Ectodermal cell (in vitro differentiated cells): ENCODE measurements around the gene CTNNA3.

Experiments
- H3K27ac ChIP-seq: 2 replicates; pipeline ENCODE4 v1.7.0; 2013; ENCODE audit warnings: mild to moderate bottlenecking, low read depth, low read length; ENCODE audit not compliant: insufficient read depth, poor library complexity, severe bottlenecking
- H3K27me3 ChIP-seq: 2 replicates; pipeline ENCODE4 v1.7.0; 2013; ENCODE audit warnings: mild to moderate bottlenecking, low read length; ENCODE audit not compliant: insufficient read depth, control insufficient read depth, poor library complexity, severe bottlenecking
- H3K36me3 ChIP-seq: one replicate; pipeline ENCODE4 v1.7.0; 2013; ENCODE audit warnings: low read length; ENCODE audit not compliant: control insufficient read depth, insufficient read depth
- H3K4me1 ChIP-seq: one replicate; pipeline ENCODE4 v1.7.0; 2013; ENCODE audit warnings: low read length; ENCODE audit not compliant: control insufficient read depth, insufficient read depth
- H3K4me3 ChIP-seq: 2 replicates; pipeline ENCODE4 v1.7.0; 2013; ENCODE audit warnings: low read depth, low read length, control low read depth; ENCODE audit not compliant: insufficient read depth
- H3K9me3 ChIP-seq: 2 replicates; pipeline ENCODE4 v1.7.0; 2013; ENCODE audit warnings: mild to moderate bottlenecking, low read length, moderate library complexity; ENCODE audit not compliant: control insufficient read depth
- WGBS, 2 experiments: methylation state at CpG; one replicate each; pipeline ENCODE4 v1.1.7; 2013; ENCODE audit warnings: missing lambda C conversion rate in 2 of 2; 5-methylcytosine and 5-hydroxymethylcytosine counted together

The CTNNA3 gene

DNA sequence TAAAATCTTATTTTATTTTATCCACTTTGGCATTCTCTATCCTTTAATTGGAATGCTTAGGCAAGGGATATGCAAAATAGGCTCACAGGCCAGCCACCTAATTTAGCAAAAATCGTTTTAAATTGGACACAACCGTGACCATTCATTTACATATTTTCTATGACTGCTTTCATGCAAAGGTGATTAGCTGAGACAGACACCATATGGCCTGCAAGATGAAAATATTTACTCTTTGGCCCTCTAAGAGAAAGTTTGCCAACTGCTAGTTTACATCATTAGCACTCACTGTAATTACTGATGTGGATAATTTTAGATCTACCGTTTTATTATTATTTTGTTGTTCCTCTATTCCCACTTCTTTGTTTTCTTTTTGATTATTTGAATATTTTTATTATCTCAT is 1145.6 kb downstream of the CTNNA3 start:
- H3K4me1 ChIP-seq = no peaks in the 10 kb centered on the region
- no peaks in the 10 kb centered on the region for H3K36me3 ChIP-seq
- H3K4me3 ChIP-seq = no peak overlapping the region
- WGBS, 2 experiments = 84 to 89% methylated on average over 2 of the region's 3 CpGs
- H3K27me3 ChIP-seq = no peaks in the 10 kb centered on the region
- H3K27ac ChIP-seq = no peak overlapping the region
- no peaks in the 10 kb centered on the region for H3K9me3 ChIP-seq

DNA sequence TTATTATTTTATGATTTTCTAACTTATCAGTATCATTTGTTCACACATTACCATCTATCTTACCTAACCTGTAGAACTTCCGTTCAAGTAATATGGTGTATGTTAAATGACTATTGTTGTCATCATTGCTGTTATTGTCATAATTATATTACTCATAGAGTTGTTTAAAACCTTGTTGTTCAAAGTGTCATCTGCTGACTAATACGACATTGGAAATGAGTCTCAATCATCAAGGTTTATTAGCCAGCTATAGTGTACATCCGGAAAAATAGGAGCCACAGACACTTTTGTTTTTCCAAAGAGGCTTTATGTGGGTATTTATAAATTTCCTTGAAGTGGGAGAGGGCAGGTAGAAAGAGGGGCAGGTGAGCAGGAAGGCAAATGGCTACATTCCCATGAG is 1157.1 kb downstream of the CTNNA3 start:
- H3K27ac ChIP-seq = no peak overlapping the region
- no peaks in the 10 kb centered on the region for H3K36me3 ChIP-seq
- no peaks in the 10 kb centered on the region for H3K9me3 ChIP-seq
- no peaks in the 10 kb centered on the region for H3K4me1 ChIP-seq
- no peaks in the 10 kb centered on the region for H3K27me3 ChIP-seq
- H3K4me3 ChIP-seq = no peak overlapping the region
- 89 to 90% methylated on average over 2 of the region's 3 CpGs for WGBS, 2 experiments

- H3K4me3 ChIP-seq = no peak overlapping the region
- no peaks in the 10 kb centered on the region for H3K36me3 ChIP-seq
- WGBS, 2 experiments = 92 to 99% methylated on average over 3 of the region's 3 CpGs
- H3K27ac ChIP-seq = no peak overlapping the region
- H3K4me1 ChIP-seq = no peaks in the 10 kb centered on the region
- H3K27me3 ChIP-seq = no peaks in the 10 kb centered on the region
- H3K9me3 ChIP-seq = no peaks in the 10 kb centered on the region
Observed at GRCh38 chr10:66538371-66538770, 1157.6 kb downstream of the CTNNA3 start.

DNA sequence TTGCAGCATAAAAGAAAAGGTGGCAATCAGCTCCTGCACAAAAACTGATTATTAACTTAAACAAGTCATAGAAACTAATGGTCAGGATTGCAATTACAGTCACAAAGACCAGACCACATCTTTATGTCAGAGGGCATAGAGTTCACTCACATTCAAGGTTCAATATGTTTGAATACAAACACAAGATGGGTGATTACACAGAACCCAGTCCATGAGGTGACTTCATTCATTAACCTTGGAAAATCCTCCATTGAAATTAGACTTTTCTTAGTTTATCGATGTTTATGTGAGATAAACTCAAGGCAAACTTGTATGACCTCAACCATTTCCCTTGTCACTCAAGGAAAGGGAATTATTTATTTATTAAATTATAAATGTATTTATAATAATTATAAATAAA is 1158.8 kb downstream of the CTNNA3 start:
- no peaks in the 10 kb centered on the region for H3K4me1 ChIP-seq
- no peak overlapping the region for H3K27ac ChIP-seq
- WGBS, 2 experiments = 100% methylated on average over 1 of the region's 1 CpG; no CpG with 5 or more reads in 1 of the 2 experiments
- H3K4me3 ChIP-seq = no peak overlapping the region
- no peaks in the 10 kb centered on the region for H3K36me3 ChIP-seq
- H3K27me3 ChIP-seq = no peaks in the 10 kb centered on the region
- H3K9me3 ChIP-seq = no peaks in the 10 kb centered on the region

GRCh38 chr10:66535439-66535838 is 1160.6 kb downstream of the CTNNA3 start:
- H3K27ac ChIP-seq = no peak overlapping the region
- 90 to 96% methylated on average over 1 of the region's 1 CpG for WGBS, 2 experiments
- no peak overlapping the region for H3K4me3 ChIP-seq

DNA sequence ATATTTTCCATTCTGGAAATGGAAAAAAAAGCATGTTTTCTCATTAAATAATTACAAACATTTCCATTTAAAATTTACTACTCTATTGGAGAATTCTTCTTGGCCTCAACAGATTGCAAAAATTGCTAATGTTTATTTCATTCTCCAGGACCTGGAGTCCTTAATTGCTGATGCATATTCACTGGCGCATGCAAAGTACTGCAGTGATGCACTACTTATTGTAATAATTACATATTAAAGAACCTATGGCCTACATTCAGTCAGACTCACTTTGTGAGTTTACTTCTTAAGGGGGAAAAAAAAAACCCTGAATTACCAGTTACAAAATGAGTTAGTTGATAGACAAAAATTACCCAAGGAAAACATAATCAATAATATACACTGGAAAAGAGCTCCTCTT is 1161.1 kb downstream of the CTNNA3 start:
- Histone ChIP-seq H3K36me3 (no peaks in the 10 kb centered on the region), H3K27ac (no peak overlapping the region)
- 100% methylated on average over 1 of the region's 1 CpG for WGBS, 2 experiments

More at GRCh38 chr10:66535439-66535838, 1160.6 kb downstream of the CTNNA3 start:
- Histone ChIP-seq H3K36me3 (no peaks in the 10 kb centered on the region), H3K4me1 (no peaks in the 10 kb centered on the region), H3K9me3 (no peaks in the 10 kb centered on the region), H3K27me3 (no peaks in the 10 kb centered on the region)

GRCh38 chr10:66521506-66521905 is 1174.5 kb downstream of the CTNNA3 start:
- WGBS, 2 experiments = 89 to 100% methylated on average over 1 of the region's 1 CpG
- no peaks in the 10 kb centered on the region for H3K4me1 ChIP-seq
- H3K4me3 ChIP-seq = no peak overlapping the region
- no peaks in the 10 kb centered on the region for H3K9me3 ChIP-seq
- H3K36me3 ChIP-seq = no peaks in the 10 kb centered on the region
- no peak overlapping the region for H3K27ac ChIP-seq
- no peaks in the 10 kb centered on the region for H3K27me3 ChIP-seq

More for the DNA sequence above, 1161.1 kb downstream of the CTNNA3 start:
- no peaks in the 10 kb centered on the region for H3K4me1 ChIP-seq
- no peaks in the 10 kb centered on the region for H3K27me3 ChIP-seq
- H3K4me3 ChIP-seq = no peak overlapping the region
- no peaks in the 10 kb centered on the region for H3K9me3 ChIP-seq

DNA sequence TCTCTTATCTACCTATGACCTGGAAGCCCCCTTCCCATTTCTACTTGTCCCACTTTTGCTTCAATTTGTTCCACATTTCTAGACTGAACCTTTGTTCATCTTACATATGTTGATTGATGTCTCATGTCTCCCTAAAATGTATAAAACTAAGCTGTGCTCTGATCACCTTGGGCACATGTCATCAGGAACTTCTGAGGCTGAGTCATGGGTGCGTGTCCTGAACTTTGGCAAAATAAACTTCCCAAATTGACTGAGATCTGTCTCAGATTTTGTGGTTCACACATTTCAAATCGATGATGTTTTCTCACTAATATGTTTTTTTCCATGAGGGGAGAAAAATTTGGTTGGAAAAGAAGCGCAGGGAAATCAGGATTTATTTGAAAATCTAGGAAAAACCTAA is 1176.4 kb downstream of the CTNNA3 start:
- Histone ChIP-seq H3K27ac (no peak overlapping the region), H3K36me3 (no peaks in the 10 kb centered on the region), H3K9me3 (no peaks in the 10 kb centered on the region), H3K4me3 (no peak overlapping the region), H3K27me3 (no peaks in the 10 kb centered on the region), H3K4me1 (no peaks in the 10 kb centered on the region)
- WGBS, 2 experiments = 94 to 98% methylated on average over 3 of the region's 3 CpGs

DNA sequence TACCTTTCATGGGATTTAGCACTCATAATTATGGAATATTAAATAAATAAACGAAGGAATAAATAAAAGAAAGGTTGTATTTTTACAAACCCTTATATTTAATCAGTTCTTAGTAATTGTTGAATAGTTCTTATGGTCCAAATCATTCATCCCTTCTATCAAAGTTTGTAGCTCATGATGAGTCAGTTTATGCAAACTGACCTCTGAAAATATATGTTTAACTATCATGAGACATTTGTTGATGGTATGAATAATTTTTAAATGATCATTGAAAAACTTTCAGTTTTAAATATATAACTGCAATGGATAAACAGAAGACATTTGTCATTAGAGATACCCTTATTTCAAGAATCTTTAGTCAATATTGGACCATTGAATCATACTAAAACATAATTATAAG is 1181.3 kb downstream of the CTNNA3 start:
- no peak overlapping the region for H3K27ac ChIP-seq
- H3K27me3 ChIP-seq = no peaks in the 10 kb centered on the region
- no peaks in the 10 kb centered on the region for H3K4me1 ChIP-seq
- H3K9me3 ChIP-seq = no peaks in the 10 kb centered on the region
- no CpG with 5 or more reads among the region's 1 CpG for WGBS, 2 experiments
- no peaks in the 10 kb centered on the region for H3K36me3 ChIP-seq
- no peak overlapping the region for H3K4me3 ChIP-seq

- WGBS, 2 experiments = 84 to 92% methylated on average over 2 of the region's 2 CpGs
- H3K4me1 ChIP-seq = no peaks in the 10 kb centered on the region
- H3K27me3 ChIP-seq = no peaks in the 10 kb centered on the region
- no peaks in the 10 kb centered on the region for H3K9me3 ChIP-seq
- H3K36me3 ChIP-seq = no peaks in the 10 kb centered on the region
- no peak overlapping the region for H3K27ac ChIP-seq
- no peak overlapping the region for H3K4me3 ChIP-seq
Observed at GRCh38 chr10:66513504-66513903, 1182.5 kb downstream of the CTNNA3 start.

DNA sequence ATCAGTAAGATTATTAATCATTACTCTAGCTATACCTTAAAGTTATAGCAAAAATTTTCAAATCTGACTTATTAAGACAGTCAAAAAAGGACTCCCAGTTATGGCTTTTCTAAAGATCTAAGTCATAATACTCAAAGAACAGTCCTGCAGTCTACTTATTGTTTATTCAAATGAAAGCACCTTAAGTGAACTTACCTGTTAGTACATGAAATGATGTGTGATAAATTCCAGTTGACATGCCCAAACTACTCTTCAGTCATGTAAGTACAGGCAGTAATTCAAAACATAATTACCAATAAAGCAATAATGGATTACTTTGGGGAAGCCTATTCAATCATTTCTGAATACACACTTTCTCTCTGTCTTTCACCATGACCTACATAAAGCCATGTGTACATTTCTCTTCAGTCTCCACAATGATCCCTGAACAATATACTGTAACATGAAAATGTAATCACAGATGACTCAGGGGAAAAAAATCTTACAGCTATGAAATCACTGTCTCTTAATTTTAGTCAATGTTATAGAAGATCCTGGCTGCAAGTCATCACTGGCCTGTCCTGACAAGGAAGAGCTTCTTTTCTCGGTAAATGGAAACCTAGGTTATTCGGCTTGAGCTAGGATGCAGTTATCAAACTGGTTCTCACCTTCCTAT is 1190.9 kb downstream of the CTNNA3 start:
- Histone ChIP-seq H3K27me3 (no peaks in the 10 kb centered on the region), H3K4me3 (no peak overlapping the region), H3K9me3 (no peaks in the 10 kb centered on the region), H3K36me3 (no peaks in the 10 kb centered on the region), H3K4me1 (no peaks in the 10 kb centered on the region), H3K27ac (no peak overlapping the region)
- WGBS, 2 experiments = 97 to 98% methylated on average over 2 of the region's 2 CpGs
